K562 (cell line): ENCODE results near the gene KRI1. TPM values are rescaled to one million over a fixed set of nuclear protein-coding genes. Genes with fewer than 3 reads are reported as not detected.

Experiments used
- CHD7 ChIP-seq: fragments of 200-600 bp; sonication (generic); IDR thresholded peaks from one replicate; pipeline ENCODE4 v1.6.1; 2012; ENCODE audit warnings: mild to moderate bottlenecking, low read depth, low read length, inconsistent platforms
- CREBBP ChIP-seq: IDR thresholded peaks from one replicate; pipeline ENCODE4 v1.6.1; 2012; ENCODE audit warnings: low read depth, mild to moderate bottlenecking, control low read depth, inconsistent platforms, low read length
- KDM2B ChIP-seq: fragments of 250-450 bp; sonication (Bioruptor Pico); IDR thresholded peaks from 2 replicates; pipeline ENCODE4 v1.8.0; 2021; ENCODE audit warnings: mild to moderate bottlenecking, moderate library complexity
- TBL1XR1 ChIP-seq, 2 experiments: IDR thresholded peaks; 2 replicates each; pipeline ENCODE4 v1.6.1; 2012; ENCODE audit warnings: improper control_type of control experiment in 2 of 2, low read length in 2 of 2, mild to moderate bottlenecking in 1 of 2
- ZNF121 ChIP-seq: sonication (generic); formaldehyde crosslinking; conservative IDR thresholded peaks from 2 replicates; pipeline ENCODE4 v1.8.0; 2022; ENCODE audit warnings: missing genetic modification reagents
- ZNF239 ChIP-seq: fragments of 250-450 bp; sonication (Bioruptor Pico); IDR thresholded peaks from 2 replicates; pipeline ENCODE4 v1.4.0; 2020; ENCODE audit warnings: mild to moderate bottlenecking
- ZNF740 ChIP-seq, 3 experiments: fragments of 200-800 bp in 1 of 3; sonication (Bioruptor generic) in 1 of 3; sonication (generic) in 1 of 3; formaldehyde crosslinking in 1 of 3; IDR thresholded peaks; 2 replicates each; pipeline versions ENCODE4 v1.6.1 to v1.8.0; 2016 to 2022; ENCODE audit warnings: mild to moderate bottlenecking in 2 of 3, missing compliant biosample characterization in 2 of 3, missing genetic modification characterization in 2 of 3, missing genetic modification reagents in 1 of 3
- polyA plus RNA-seq, 8 experiments: library from polyadenylated mRNA; depleted of rRNA in 4 of 8; stranded (reverse) in 5 of 8; unstranded in 3 of 8; fragments of >200 nt; fragmentation: Nextera tagmentation in 2 of 8; fragmentation: Illumina TruSeq in 1 of 8; extraction: Ambion mirVana in 2 of 8; extraction: Trizol in 1 of 8; gene quantifications; 2 replicates each; pipeline versions ENCODE4 v1.2.1 to v1.2.3, GENCODE V29; 2011 to 2014; ENCODE audit warnings: inconsistent platforms in 1 of 8, missing spikeins in 1 of 8
- total RNA-seq, 7 experiments: library from RNA; depleted of rRNA in 6 of 7; stranded (reverse); fragments of >200 nt in 6 of 7; fragmentation: Illumina TruSeq in 2 of 7; extraction: Trizol in 2 of 7; gene quantifications; 2 replicates each; pipeline versions ENCODE4 v1.2.1 to v1.2.3, GENCODE V29; 2011 to 2021; ENCODE audit warnings: low replicate concordance in 1 of 7
- TF ChIP-seq, protein P1 (sequence below): fragments of 450-650 bp; IDR thresholded peaks from 2 replicates; pipeline ENCODE4 v1.6.1; 2016

The KRI1 gene
- total and polyA plus RNA-seq, 9 of the 15 experiments (the other 6 are each of a cell fraction or from before 2014, with no cell fraction given) = 1.1 to 50.7 (median 24.7) TPM

DNA sequence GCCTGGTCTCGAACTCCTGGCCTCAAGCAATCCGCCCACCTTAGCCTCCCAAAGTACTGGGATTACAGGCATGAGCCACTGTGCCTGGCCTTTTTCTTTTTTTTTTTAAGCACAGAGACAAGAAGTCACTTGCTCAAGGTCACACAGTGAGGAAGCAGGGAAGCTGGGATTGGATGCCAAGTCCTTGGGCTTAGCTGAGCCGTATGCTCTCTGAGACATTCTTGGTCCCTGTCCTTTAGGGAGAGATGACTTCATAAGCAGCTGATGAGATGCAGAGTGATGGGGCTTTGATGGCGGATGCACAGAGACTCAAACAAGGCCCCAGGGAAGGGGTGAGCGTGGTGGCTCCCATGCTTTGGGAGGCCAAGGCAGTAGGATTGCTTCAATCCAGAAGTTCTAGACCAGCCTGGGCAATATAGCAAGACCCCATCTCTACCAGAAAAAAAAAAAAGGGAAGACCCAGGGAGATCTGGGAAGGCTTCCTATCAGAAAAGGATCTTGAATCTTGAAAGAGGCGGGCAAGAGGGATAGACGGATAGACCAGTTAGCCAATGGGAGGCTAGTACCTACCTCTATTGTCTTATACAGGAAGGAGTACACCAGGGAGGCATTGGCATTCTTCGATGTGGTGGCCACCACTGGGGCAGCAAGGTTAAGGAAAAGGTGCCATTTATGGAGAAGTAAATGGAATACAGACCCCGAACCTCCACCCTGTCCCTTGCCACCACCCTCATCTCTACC, 17.4 kb upstream of the KRI1 start (continued):
- no peak for TF ChIP-seq CHD7
- TF ChIP-seq, protein P1, sequence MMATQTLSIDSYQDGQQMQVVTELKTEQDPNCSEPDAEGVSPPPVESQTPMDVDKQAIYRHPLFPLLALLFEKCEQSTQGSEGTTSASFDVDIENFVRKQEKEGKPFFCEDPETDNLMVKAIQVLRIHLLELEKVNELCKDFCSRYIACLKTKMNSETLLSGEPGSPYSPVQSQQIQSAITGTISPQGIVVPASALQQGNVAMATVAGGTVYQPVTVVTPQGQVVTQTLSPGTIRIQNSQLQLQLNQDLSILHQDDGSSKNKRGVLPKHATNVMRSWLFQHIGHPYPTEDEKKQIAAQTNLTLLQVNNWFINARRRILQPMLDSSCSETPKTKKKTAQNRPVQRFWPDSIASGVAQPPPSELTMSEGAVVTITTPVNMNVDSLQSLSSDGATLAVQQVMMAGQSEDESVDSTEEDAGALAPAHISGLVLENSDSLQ = peak; percentile 95
- no peak for TF ChIP-seq CREBBP
- peak; percentile 83 for TF ChIP-seq ZNF121
- TF ChIP-seq TBL1XR1 (IDR thresholded peaks at IDR 0.05; ENCODE audit: low read length in 2 of 2) = no peak
- TF ChIP-seq ZNF239 = no peak
- TF ChIP-seq KDM2B (CRISPR knock-in tag) = no peak
- TF ChIP-seq ZNF740 (CRISPR knock-in tag; IDR thresholded peaks at IDR 0.05) = no peak
- no peak for TF ChIP-seq ZNF740 (tag; IDR thresholded peaks at IDR 0.05)
